Activated T-helper 1 cell treated with anti-CD3 and anti-CD28 coated beads, Interleukin-12 subunit alpha, Interleukin-12 subunit beta, Interleukin-2, Interleukin-4 antibody, amounts not matched to agents 30 ng/mL and 10 ng/mL and 1 ng/mL, durations not matched to agents 14 hours and 24 hours and 36 hours (primary cell): Measurements from ENCODE around the gene MACF1. TPM values are rescaled to one million over a fixed set of nuclear protein-coding genes. Genes with fewer than 3 reads are reported as not detected.

ENCODE experiments used
- DNase-seq: peaks from one replicate; pipeline ENCODE4 v3.0.0; 2021; ENCODE audit warnings: low spot score
- H3K27ac Mint-ChIP-seq: one replicate; pipeline ENCODE4 v1.8.0; 2021; ENCODE audit warnings: mild to moderate bottlenecking, mixed read lengths
- H3K27me3 Mint-ChIP-seq: one replicate; pipeline ENCODE4 v1.8.0; 2022; ENCODE audit warnings: mild to moderate bottlenecking, moderate library complexity, mixed read lengths; ENCODE audit not compliant: insufficient read depth
- H3K36me3 Mint-ChIP-seq: one replicate; pipeline ENCODE4 v1.8.0; 2021; ENCODE audit warnings: low read depth, mixed read lengths
- H3K4me1 Mint-ChIP-seq: one replicate; pipeline ENCODE4 v1.8.0; 2021; ENCODE audit warnings: low read depth, mixed read lengths
- H3K4me3 Mint-ChIP-seq: one replicate; pipeline ENCODE4 v1.8.0; 2021; ENCODE audit warnings: mild to moderate bottlenecking, moderate library complexity, mixed read lengths
- H3K9me3 Mint-ChIP-seq: one replicate; pipeline ENCODE4 v1.8.0; 2021; ENCODE audit warnings: mixed read lengths
- intact Hi-C: fragments of 100-400 bp; cut with micrococcal nuclease; formaldehyde crosslinking; loops from one replicate; pipeline ENCODE4 v1.15.1; 2024
- total RNA-seq: library from RNA; stranded (reverse); gene quantifications from 2 replicates; pipeline ENCODE4 v1.2.3, GENCODE V29; 2022

Gene MACF1
- total RNA-seq, 1 donor from 2014 or later: 226 TPM

GRCh38 chr1:39408641-39409054 is 204.2 kb downstream of the MACF1 start:
- intact Hi-C loops: loop anchor here (1.0 to 10.0 kb wide), 5 partner anchors 10 to 316 kb away; partner anchors contain the start of gene BMP8A
- H3K9me3 Mint-ChIP-seq: no peaks in the 10 kb centered on the region
- DNase-seq: peak; percentile 83
- no peaks in the 10 kb centered on the region for H3K27me3 Mint-ChIP-seq
- no peak overlapping the region for H3K27ac Mint-ChIP-seq
- H3K4me1 Mint-ChIP-seq: peaks cover 58% of the 10 kb centered on the region
- peaks cover 18% of the 10 kb centered on the region for H3K36me3 Mint-ChIP-seq
- H3K4me3 Mint-ChIP-seq: peak overlapping the region; percentile 88

- H3K4me3 Mint-ChIP-seq: peak overlapping the region; percentile 73
- no peaks in the 10 kb centered on the region for H3K27me3 Mint-ChIP-seq
- H3K36me3 Mint-ChIP-seq: peaks cover 21% of the 10 kb centered on the region
- no peak overlapping the region for H3K27ac Mint-ChIP-seq
- DNase-seq: no peak
- intact Hi-C loops: loop anchor here (2.0 to 10.0 kb wide), 3 partner anchors 16 to 316 kb away; no protein-coding TSS in a partner anchor
- no peaks in the 10 kb centered on the region for H3K9me3 Mint-ChIP-seq
- peaks cover 58% of the 10 kb centered on the region for H3K4me1 Mint-ChIP-seq
Measured at GRCh38 chr1:39409055-39409816, 204.7 kb downstream of the MACF1 start.

GRCh38 chr1:39410915-39411436 is 206.5 kb downstream of the MACF1 start:
- H3K9me3 Mint-ChIP-seq: no peaks in the 10 kb centered on the region
- intact Hi-C loops: loop anchor here (1.0 kb wide), 1 partner anchor 313 kb away; no protein-coding TSS in a partner anchor
- H3K36me3 Mint-ChIP-seq: peaks cover 24% of the 10 kb centered on the region
- no peak overlapping the region for H3K4me3 Mint-ChIP-seq
- no peak for DNase-seq
- peak overlapping the region; percentile 4 for H3K27ac Mint-ChIP-seq
- H3K4me1 Mint-ChIP-seq: peaks cover 44% of the 10 kb centered on the region
- no peaks in the 10 kb centered on the region for H3K27me3 Mint-ChIP-seq

GRCh38 chr1:39411526-39412478 is 207.3 kb downstream of the MACF1 start:
- intact Hi-C loops: loop anchor here (1.0 kb wide), 1 partner anchor 314 kb away; no protein-coding TSS in a partner anchor
- Mint-ChIP-seq H3K4me1 (peaks cover 42% of the 10 kb centered on the region), H3K4me3 (no peak overlapping the region)

GRCh38 chr1:39412892-39413291 is 208.4 kb downstream of the MACF1 start:
- no peaks in the 10 kb centered on the region for H3K9me3 Mint-ChIP-seq
- no peaks in the 10 kb centered on the region for H3K27me3 Mint-ChIP-seq
- no peak overlapping the region for H3K4me3 Mint-ChIP-seq
- peaks cover 24% of the 10 kb centered on the region for H3K36me3 Mint-ChIP-seq
- peaks cover 32% of the 10 kb centered on the region for H3K4me1 Mint-ChIP-seq
- intact Hi-C loops: no loop called here
- no peak overlapping the region for H3K27ac Mint-ChIP-seq
- DNase-seq: no peak

More at GRCh38 chr1:39411526-39412478, 207.3 kb downstream of the MACF1 start:
- no peak for DNase-seq
- Mint-ChIP-seq H3K36me3 (peaks cover 24% of the 10 kb centered on the region), H3K27me3 (no peaks in the 10 kb centered on the region), H3K9me3 (no peaks in the 10 kb centered on the region), H3K27ac (no peak overlapping the region)

- Mint-ChIP-seq H3K9me3 (no peaks in the 10 kb centered on the region), H3K4me1 (peaks cover 27% of the 10 kb centered on the region), H3K36me3 (peaks cover 29% of the 10 kb centered on the region), H3K4me3 (no peak overlapping the region), H3K27ac (no peak overlapping the region), H3K27me3 (no peaks in the 10 kb centered on the region)
- DNase-seq: no peak
- intact Hi-C loops: no loop called here
Measured at GRCh38 chr1:39413902-39414528, 209.5 kb downstream of the MACF1 start.

GRCh38 chr1:39415553-39415952 is 211.1 kb downstream of the MACF1 start:
- H3K9me3 Mint-ChIP-seq: no peaks in the 10 kb centered on the region
- H3K27ac Mint-ChIP-seq: no peak overlapping the region
- no peak overlapping the region for H3K4me3 Mint-ChIP-seq
- H3K36me3 Mint-ChIP-seq: peaks cover 24% of the 10 kb centered on the region
- intact Hi-C loops: no loop called here
- no peak for DNase-seq
- no peaks in the 10 kb centered on the region for H3K27me3 Mint-ChIP-seq
- H3K4me1 Mint-ChIP-seq: peaks cover 16% of the 10 kb centered on the region

GRCh38 chr1:39416609-39417008 is 212.1 kb downstream of the MACF1 start:
- peaks cover 7% of the 10 kb centered on the region for H3K4me1 Mint-ChIP-seq
- DNase-seq: no peak
- no peak overlapping the region for H3K4me3 Mint-ChIP-seq
- intact Hi-C loops: no loop called here
- no peaks in the 10 kb centered on the region for H3K27me3 Mint-ChIP-seq
- H3K27ac Mint-ChIP-seq: no peak overlapping the region
- peaks cover 20% of the 10 kb centered on the region for H3K36me3 Mint-ChIP-seq
- H3K9me3 Mint-ChIP-seq: no peaks in the 10 kb centered on the region

- Mint-ChIP-seq H3K27me3 (no peaks in the 10 kb centered on the region), H3K36me3 (peaks cover 24% of the 10 kb centered on the region), H3K4me3 (no peak overlapping the region), H3K9me3 (no peaks in the 10 kb centered on the region), H3K27ac (peak overlapping the region; percentile 16), H3K4me1 (peaks cover 5% of the 10 kb centered on the region)
- DNase-seq: no peak
- intact Hi-C loops: no loop called here
Measured at GRCh38 chr1:39418236-39418635, 213.7 kb downstream of the MACF1 start.

- H3K9me3 Mint-ChIP-seq: no peaks in the 10 kb centered on the region
- peaks cover 5% of the 10 kb centered on the region for H3K4me1 Mint-ChIP-seq
- intact Hi-C loops: no loop called here
- H3K27ac Mint-ChIP-seq: no peak overlapping the region
- H3K4me3 Mint-ChIP-seq: no peak overlapping the region
- no peaks in the 10 kb centered on the region for H3K27me3 Mint-ChIP-seq
- peaks cover 28% of the 10 kb centered on the region for H3K36me3 Mint-ChIP-seq
- no peak for DNase-seq
Measured at GRCh38 chr1:39420493-39420892, 216.0 kb downstream of the MACF1 start.

GRCh38 chr1:39422614-39423013 is 218.1 kb downstream of the MACF1 start:
- Mint-ChIP-seq H3K9me3 (no peaks in the 10 kb centered on the region), H3K4me1 (peaks cover 5% of the 10 kb centered on the region), H3K4me3 (no peak overlapping the region), H3K27me3 (no peaks in the 10 kb centered on the region), H3K27ac (no peak overlapping the region), H3K36me3 (peaks cover 34% of the 10 kb centered on the region)
- no peak for DNase-seq
- intact Hi-C loops: no loop called here

- Mint-ChIP-seq H3K4me3 (no peak overlapping the region), H3K9me3 (no peaks in the 10 kb centered on the region), H3K27me3 (no peaks in the 10 kb centered on the region), H3K36me3 (peaks cover 47% of the 10 kb centered on the region), H3K4me1 (peaks cover 5% of the 10 kb centered on the region), H3K27ac (no peak overlapping the region)
- intact Hi-C loops: no loop called here
- no peak for DNase-seq
Measured at GRCh38 chr1:39425151-39425550, 220.7 kb downstream of the MACF1 start.
